Bone marrow (tissue), 2 donors: ENCODE data around the gene PLEKHG4.
A peak's percentile ranks its signal among the peaks of the same experiment; 100 is the strongest.

Experiments
- DNase-seq, 2 donors: peaks; one replicate each; lab custom pipeline; 2025; lab: John Stamatoyannopoulos, UW

Gene PLEKHG4, protein sequence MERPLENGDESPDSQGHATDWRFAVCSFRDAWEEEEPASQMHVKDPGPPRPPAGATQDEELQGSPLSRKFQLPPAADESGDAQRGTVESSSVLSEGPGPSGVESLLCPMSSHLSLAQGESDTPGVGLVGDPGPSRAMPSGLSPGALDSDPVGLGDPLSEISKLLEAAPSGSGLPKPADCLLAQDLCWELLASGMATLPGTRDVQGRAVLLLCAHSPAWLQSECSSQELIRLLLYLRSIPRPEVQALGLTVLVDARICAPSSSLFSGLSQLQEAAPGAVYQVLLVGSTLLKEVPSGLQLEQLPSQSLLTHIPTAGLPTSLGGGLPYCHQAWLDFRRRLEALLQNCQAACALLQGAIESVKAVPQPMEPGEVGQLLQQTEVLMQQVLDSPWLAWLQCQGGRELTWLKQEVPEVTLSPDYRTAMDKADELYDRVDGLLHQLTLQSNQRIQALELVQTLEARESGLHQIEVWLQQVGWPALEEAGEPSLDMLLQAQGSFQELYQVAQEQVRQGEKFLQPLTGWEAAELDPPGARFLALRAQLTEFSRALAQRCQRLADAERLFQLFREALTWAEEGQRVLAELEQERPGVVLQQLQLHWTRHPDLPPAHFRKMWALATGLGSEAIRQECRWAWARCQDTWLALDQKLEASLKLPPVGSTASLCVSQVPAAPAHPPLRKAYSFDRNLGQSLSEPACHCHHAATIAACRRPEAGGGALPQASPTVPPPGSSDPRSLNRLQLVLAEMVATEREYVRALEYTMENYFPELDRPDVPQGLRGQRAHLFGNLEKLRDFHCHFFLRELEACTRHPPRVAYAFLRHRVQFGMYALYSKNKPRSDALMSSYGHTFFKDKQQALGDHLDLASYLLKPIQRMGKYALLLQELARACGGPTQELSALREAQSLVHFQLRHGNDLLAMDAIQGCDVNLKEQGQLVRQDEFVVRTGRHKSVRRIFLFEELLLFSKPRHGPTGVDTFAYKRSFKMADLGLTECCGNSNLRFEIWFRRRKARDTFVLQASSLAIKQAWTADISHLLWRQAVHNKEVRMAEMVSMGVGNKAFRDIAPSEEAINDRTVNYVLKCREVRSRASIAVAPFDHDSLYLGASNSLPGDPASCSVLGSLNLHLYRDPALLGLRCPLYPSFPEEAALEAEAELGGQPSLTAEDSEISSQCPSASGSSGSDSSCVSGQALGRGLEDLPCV

DNA sequence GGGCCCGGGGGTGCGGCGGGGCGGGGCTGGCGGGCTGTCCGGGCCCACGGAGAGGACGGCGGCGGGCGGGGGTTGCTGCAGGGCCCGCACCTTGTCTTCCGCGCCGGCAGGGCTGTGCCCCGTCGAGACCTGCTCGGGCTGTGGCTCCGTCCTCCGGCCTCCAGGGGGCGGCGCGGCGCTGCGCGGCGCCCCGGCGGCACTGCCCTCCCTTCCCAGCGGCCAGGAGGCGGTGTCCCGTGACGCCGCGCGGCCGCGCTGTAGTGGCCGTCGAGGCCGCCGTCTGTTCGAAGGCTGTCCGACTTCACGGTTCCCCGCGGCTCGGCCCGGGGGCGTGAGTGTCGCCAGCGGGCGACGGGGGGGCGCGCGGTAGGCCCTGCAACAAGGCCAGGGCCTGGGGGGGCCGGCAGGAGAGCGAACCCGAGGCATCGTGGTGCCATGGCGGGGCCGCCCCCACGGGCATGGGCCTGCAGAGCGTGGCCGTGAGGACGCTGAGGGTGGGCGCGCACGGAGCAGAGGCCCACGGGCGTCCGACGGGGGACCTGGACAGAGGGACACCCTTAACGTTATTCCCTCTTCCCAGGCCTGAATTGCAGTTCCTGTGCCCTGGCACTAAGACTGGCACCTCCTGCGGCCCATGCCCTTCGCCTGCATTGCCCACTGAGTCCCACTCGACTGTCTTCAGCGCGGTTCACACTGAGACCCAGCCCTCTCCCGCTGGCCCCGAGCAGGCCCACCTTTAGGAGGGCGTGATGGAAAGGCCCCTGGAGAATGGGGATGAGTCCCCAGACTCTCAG is at the start of gene PLEKHG4:
PLEKHG4 (plus strand) TSS at position 237 of the 794 bp plus-strand sequence; CDS start at position 750, 513 bp downstream.
- DNase-seq: peak; percentile 62 to 68

DNA sequence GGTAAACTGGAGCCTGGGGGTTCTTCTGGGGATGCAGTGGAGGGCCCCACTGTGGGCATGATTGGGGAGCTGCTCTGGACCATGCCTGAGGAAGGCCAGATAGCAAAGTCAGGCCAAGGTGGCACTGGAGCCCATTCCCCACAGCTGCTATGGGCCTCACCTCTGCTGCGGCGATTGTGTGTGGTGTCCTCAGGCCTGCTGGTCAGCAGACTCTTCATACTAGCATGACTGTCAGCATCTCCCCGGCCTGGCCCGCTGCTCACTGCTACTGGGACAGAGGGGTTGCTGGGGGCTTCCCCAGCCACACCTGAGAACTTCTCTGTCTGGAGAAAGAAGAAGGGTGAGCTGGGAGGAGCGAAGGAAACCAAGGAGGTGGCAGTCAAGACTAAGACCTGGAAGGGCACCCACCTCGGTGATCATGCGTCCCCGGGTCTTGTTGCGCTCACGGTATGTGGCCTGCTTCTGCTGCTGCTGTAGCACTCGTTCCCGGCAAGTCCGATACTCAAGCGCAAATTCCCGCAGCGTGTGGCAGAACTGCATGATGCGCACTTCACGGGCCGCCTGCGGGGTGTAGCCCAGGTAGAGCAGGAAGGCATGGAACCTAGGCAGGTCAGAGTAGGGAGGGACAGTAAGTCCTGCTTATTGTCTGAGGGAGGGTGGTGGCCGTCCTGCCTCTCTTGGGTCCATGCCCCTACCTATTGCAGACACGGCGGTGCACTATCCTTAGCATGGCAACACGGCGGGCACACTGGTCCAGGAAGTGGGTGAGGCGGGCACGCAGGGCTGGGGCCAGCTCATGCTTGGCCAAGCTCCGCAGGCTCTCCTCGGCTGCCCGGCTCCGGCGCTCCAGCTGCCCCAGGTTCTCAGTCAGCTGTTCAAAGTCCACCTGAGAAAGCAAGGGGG is 49.2 kb upstream of the PLEKHG4 start:
- no peak for DNase-seq

DNA sequence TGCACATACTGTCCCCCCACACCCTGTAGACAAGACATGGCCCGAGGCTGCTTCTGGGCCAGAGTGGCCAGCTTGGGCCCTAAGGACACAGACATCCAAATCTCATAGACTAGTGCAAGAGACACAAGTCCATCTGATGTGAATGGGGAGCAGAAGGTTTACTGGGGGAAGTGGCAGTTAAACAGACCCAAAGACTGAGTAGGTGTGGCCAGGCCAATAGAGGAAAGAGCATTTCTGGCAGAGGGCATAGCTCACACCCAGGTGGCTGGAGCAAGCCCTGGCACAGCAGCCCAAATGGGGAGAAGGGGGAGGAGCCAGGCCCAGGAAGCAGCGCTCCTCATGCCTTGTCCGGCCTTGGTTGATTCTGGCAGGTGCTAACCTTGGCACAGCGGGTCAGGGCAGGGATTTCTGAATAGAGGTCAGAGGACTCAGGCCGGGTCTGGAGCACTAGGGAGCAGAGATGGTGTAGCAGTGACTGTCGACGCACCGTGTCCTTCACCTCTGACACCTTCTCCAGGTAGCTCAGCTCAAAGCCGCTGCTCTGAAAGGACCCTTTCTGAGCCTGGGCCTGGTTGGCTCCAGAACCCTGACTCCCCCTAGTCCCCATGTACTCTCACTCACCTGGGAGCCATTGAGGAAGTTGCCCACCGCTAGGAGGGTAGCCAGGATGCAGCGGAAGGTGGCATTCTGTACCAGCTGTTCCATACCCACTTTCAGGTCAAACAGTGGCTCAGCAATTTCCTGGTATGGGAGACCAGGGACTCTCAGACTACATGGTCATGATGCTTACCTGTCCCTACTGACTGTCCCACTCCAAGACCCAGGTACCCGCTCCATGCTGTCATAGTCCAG is 48.3 kb upstream of the PLEKHG4 start:
- no peak for DNase-seq

DNA sequence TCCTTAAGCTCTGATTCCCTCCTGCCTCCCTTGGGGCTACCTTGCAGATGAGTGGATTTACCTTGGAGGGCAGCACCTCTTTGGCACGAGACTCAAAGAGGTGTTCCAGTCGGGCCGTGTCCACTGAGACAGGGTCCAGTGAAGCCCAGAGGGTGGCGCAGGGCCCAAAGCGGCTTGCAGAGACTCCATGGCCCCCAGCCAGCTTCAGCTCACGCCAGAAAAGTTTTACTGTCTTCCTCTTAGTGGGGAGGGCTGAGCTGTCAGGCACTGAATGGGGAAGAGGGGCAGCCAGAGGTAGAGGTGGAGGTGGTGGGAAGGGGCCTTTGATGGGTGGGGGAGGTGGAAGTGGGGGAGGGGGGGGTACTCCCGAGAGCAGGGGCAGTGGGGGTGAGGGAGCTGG is 45.7 kb upstream of the PLEKHG4 start:
- DNase-seq: no peak

DNA sequence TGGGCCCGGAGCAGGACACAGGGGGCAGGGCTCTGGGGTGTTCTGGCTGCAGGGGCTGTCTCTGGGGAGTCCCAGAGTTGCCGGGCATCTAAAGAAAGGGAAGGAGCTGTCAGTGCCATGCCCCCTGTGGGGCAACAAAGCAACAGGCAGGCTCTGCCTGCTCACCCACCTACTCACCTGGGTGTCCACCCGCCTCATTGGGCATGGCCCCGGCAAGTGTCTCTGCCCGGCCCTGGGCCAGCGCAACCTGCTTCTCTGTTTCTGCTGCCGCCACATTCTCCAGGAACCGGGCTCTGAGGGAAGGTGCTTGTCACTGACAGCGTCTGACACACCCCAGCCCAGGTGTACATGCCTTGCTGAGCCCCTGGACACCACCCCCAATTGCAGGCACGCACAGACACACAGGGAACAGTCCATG is 45.1 kb upstream of the PLEKHG4 start:
- no peak for DNase-seq

DNA sequence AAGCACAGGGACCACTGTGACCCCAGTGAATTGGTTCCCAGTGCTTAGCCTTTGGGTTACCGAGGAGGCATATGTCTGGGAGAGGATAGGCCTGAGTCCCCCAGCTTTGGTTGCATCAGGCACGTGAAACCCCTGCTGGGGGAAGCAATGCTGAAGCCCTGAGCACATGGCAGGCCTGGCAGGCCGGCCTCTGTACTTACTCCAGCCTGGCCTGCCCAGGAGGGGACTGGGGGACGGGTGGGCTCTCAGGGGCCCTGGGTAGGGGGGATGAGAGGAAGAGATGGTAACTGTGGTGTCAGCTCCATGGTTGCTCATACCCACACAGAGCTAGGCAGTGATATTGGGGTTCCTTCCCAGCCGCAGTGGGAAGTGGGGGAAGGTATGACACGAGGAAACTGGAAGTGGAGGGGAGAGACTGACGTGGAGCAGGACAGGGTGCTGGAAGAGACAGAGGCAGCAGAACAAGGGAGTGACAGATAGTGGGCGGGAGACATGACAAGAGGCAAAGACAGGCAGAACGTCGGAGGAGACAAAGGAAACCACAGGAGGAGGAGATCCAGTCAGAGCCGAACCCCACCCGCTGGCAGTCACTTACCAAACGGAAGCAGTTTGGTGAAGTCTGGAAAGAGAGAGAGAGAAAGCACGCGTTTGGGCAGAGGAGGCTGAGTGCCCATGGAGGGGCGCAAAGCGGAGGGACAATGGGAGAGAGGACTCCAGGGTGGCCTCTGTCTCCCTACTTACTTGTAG is 43.3 kb upstream of the PLEKHG4 start:
- DNase-seq: no peak

DNA sequence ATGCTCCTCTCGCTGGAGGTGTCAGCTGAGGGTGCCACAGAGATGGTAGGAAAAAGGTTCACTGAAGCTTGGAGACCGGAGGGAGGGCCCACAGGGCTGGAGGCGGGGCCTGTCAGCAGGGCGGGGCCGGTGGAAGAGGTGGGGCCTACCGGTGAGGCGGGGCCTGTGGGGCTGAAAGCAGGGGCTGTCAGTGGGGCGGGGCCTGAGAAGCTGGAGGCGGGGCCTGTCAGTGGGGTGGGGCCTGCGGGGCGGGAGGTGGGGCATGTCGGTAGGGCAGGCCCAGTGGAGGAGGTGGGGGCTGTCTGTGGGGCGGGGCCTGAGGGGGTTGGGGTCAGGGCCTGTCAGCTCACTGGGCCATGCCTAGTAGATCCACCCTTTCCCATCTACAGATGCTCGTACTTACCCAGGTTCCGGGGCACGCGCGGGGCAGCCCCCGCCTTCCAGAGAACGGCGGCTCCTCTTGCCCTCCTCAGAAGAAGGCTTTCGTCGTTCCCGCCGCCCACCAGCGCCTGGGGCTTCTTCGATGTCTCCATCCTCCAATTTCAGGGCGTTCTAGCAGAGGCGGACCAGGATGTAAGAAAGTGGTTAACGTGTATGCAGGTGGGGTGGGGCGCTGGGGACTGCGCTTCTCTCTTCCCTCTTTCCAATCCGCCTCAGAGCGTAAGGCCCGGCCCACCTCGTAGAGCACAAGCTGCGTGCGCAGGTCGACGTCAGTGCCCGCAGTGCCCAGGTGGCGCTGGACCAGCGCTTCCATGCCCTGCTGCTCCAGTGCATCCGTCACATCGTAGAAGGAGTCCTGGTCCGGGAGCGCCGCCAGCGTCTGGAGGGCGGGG is 42.6 kb upstream of the PLEKHG4 start:
- DNase-seq: no peak

DNA sequence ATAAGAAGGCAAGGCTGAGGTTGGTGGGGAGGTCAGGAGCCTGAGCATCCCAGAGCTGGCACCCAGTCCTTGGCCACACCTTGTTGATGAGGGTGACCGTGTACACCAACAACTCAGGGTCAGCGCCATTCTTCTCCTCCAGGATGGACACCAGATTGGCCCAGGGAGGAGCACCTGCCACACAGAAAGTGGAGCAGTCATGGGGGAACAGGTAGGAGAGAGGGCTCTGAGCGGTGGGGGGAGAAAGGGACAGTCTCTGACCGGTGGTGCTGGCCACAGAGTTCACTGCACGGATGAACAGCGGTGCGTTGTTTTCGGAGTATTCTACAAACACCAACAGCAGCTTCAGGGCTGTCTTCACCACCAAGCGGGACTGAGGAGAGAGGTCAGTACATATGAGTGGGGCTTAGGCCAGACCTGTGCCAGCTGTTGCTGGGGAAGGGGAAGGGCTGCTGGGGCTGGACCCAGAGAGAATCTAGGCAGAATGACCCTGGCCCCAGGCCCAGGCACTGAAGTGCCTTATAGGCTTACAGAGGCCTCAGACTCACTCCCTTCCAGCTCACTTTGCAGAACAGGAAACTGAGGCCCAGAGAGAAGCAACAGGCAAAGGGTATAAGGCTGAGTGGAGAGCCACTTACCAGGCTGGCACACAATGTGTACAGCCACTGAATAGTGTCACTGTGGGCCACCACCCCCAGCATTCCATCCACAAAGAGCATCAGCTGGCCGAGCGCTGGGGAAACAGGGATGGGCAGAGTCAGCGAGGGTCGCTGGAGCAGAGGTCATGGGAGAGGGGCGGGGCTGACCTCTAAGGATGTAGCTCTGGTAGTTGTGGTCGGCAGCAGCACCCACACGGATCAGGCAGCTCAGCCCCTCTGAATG is 41.7 kb upstream of the PLEKHG4 start:
- DNase-seq: no peak

DNA sequence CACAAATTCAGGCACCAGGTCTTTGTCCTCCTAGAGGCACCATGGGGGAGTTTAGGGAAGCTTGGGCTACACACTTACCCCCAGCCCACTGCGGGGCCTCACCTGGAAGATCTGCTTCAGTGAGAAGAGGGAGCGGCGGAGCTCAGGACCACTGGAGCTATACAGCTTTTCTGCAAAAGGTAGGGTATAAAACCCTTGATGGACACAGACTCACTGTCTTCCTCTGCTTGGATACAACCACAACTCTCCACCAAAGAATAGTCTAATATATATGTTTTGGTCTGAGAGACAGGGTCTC is 41.1 kb upstream of the PLEKHG4 start:
- no peak for DNase-seq

DNA sequence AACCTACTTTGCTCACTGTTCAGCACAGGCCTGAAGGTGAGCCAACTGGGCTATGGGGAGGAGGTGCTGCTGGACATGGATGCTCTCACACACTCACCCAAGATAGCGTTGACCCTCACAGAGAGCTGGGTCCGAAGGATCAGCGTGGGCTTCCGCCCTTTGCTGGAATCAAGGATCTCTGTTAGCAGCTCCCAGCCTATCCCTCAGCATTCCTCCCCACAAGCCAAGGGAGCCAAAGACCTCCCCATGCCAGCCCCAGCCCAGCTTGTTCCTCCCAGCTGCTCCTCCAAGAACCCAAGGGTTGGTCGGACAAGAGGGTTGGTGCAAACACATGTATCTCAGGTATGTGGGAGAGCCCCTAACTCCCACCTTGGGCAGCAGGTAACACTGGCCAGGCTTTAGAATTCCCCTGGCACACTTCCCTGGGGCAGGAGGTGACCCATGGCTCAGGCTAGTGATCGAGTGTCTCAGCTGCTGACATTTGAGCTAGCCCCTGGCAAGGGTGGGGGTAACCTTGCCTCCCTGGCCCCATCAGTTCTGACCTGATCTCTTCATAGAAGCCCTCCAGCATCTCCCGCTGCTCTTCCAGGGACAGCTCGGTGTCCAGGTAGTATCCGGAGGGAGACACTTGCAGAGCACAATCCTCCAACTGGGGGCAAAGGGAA is 40.4 kb upstream of the PLEKHG4 start:
- DNase-seq: no peak

DNA sequence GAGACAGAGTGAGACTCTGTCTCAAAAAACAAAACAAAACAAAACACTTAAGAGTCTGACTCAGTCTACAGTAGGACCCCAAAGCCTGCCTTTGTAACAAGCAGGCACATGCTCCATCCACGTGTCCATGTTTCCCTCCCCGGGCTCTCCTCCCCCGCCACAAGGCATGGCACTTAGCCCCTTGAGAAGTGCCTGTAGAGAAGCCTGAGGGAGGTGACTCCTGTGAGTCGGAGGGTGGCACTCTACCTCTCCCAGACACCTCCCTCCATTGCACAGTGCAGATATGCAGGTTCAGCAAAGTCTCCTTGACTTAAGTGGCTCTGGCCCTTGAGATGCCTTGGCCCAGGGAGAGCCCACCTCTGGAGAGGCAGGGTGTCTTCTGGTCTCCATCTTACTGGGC is 38.8 kb upstream of the PLEKHG4 start:
- no peak for DNase-seq

DNA sequence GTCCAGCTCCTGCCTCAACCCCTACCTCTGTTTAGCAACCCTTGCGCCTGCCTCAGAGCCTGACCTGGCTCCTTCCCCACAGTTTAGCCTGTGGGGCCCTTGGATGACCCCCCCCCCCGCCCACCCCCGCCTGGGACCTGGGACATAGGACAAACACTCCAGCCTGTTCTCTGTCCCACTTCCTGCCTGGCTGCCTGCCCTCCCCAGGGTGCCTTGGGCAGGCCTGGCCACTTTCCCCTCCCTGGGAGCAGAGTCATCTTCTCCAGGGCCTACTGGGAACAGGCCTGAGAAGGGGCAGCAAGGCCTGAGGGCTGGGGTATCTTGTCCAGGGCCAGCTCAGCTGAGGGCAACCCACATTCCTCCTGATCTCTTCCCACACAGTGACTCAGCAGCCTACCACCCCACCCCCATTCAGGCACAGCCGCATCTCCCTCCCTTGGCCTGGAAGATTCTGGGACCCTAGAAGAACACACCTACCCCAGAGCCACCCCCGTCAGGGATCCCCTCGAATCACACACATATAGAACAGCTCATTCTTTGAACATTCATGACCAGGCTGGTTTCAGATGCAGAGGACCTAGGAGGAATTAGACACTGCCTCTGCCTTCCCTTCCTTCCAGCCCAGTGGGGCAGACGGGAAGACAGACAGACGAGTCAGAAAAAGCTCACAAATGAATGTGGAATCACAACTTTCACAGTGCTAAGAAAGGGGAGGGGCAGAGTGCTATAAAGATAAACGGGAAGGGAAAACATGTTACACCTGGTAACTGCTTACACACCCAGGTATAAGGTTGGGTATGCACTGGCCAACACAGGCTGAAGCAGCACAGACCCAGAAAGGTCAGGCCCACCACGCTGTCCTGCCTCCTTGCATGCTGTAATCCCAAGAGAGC is 38.1 kb upstream of the PLEKHG4 start:
- no peak for DNase-seq

DNA sequence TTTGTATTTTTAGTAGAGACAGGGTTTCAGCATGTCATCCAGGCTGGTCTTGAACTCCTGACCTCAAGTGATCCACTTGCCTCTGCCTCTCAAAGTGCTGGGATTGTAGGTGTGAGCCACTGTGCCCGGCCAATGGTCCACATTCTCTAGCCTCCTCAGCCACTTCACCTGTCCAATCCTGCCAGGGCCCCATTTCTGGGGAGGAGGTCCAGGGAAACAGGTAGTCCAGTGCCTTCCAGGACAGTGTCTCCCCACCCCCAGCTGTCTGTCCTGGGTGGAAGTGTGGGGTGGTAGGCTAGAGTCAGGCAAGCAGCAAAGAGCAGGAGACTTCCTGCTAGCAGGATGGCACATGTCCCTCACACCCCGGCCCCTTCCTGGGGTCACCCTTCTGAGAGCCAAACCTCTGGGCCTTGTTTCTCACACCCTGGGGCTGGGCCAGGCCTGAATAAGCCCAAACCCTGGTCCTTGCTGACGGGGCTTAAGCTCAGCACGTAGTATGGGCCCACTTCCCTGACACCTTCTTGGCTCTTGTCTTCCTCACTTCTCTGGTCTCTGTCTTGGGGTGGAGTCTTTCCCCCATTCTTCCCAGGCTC is 37.1 kb upstream of the PLEKHG4 start:
- no peak for DNase-seq

DNA sequence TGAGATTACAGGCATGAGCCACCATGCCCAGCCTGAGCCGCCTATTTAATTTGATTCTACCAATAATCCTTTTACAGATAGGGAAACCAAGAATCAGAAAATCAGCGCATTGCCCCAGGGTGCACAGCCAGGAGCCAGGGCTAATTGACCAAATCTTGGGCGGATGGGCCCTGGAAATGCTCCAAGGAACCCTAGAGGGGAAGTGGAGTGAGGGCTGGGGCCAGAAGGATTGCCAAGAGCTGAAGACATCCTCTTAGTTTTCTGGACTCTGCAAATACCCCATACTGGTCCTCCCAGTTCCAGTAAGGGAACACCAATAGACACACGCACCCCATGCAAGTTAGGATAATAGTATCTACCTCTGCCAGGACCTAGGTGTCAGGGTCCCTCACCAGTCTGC is 35.9 kb upstream of the PLEKHG4 start:
- no peak for DNase-seq
